Neural crest cell (in vitro differentiated cells): ENCODE results near the gene SGTA. TPM values are rescaled to one million over a fixed set of nuclear protein-coding genes. Genes with fewer than 3 reads are reported as not detected.

Experiments
- DNase-seq: peaks from one replicate; pipeline ENCODE4 v3.0.0; 2021; ENCODE audit warnings: low read depth, mixed read lengths, low spot score
- H3K27ac Mint-ChIP-seq: one replicate; pipeline ENCODE4 v1.8.0; 2021; ENCODE audit warnings: mild to moderate bottlenecking, mixed read lengths; ENCODE audit not compliant: unreplicated experiment
- H3K27me3 Mint-ChIP-seq: 2 replicates; pipeline ENCODE4 v1.8.0; 2021; ENCODE audit warnings: low read depth, mild to moderate bottlenecking, mixed read lengths
- H3K36me3 Mint-ChIP-seq: 2 replicates; pipeline ENCODE4 v1.8.0; 2021; ENCODE audit warnings: low read depth, mild to moderate bottlenecking, mixed read lengths
- H3K4me1 Mint-ChIP-seq: 2 replicates; pipeline ENCODE4 v1.8.0; 2021; ENCODE audit warnings: mixed read lengths
- H3K4me3 Mint-ChIP-seq: one replicate; pipeline ENCODE4 v1.8.0; 2021; ENCODE audit warnings: mild to moderate bottlenecking, mixed read lengths
- H3K9me3 Mint-ChIP-seq: 2 replicates; pipeline ENCODE4 v1.8.0; 2021; ENCODE audit warnings: mixed read lengths
- total RNA-seq: library from RNA; stranded (reverse); gene quantifications from 2 replicates; pipeline ENCODE4 v1.2.1, GENCODE V29; 2021
- TF ChIP-seq, protein P1 (sequence below): fragments of 200-600 bp; sonication (generic); conservative IDR thresholded peaks from 2 replicates; pipeline ENCODE4 v1.5.0; 2021; ENCODE audit warnings: antibody characterized with exemption, mild to moderate bottlenecking

The SGTA gene
- total RNA-seq, 1 donor from 2014 or later = 89.9 TPM

GRCh38 chr19:2815191-2815614, 32.1 kb upstream of the SGTA start:
- no peaks in the 10 kb centered on the region for H3K9me3 Mint-ChIP-seq
- no peak overlapping the region for H3K4me3 Mint-ChIP-seq
- H3K4me1 Mint-ChIP-seq = peaks cover 3% of the 10 kb centered on the region
- no peaks in the 10 kb centered on the region for H3K27me3 Mint-ChIP-seq
- H3K36me3 Mint-ChIP-seq = peaks cover 3% of the 10 kb centered on the region
- no peak overlapping the region for H3K27ac Mint-ChIP-seq
- DNase-seq = no peak
- TF ChIP-seq, protein P1, sequence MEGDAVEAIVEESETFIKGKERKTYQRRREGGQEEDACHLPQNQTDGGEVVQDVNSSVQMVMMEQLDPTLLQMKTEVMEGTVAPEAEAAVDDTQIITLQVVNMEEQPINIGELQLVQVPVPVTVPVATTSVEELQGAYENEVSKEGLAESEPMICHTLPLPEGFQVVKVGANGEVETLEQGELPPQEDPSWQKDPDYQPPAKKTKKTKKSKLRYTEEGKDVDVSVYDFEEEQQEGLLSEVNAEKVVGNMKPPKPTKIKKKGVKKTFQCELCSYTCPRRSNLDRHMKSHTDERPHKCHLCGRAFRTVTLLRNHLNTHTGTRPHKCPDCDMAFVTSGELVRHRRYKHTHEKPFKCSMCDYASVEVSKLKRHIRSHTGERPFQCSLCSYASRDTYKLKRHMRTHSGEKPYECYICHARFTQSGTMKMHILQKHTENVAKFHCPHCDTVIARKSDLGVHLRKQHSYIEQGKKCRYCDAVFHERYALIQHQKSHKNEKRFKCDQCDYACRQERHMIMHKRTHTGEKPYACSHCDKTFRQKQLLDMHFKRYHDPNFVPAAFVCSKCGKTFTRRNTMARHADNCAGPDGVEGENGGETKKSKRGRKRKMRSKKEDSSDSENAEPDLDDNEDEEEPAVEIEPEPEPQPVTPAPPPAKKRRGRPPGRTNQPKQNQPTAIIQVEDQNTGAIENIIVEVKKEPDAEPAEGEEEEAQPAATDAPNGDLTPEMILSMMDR = no peak

GRCh38 chr19:2814426-2814825, 31.4 kb upstream of the SGTA start:
- no peak for DNase-seq
- Mint-ChIP-seq H3K27ac (no peak overlapping the region), H3K27me3 (no peaks in the 10 kb centered on the region), H3K36me3 (peaks cover 3% of the 10 kb centered on the region), H3K4me1 (peaks cover 3% of the 10 kb centered on the region), H3K4me3 (peak overlapping the region; percentile 49), H3K9me3 (no peaks in the 10 kb centered on the region)
- TF ChIP-seq, protein P1 = no peak

- peaks cover 6% of the 10 kb centered on the region for H3K36me3 Mint-ChIP-seq
- H3K27me3 Mint-ChIP-seq = no peaks in the 10 kb centered on the region
- H3K9me3 Mint-ChIP-seq = no peaks in the 10 kb centered on the region
- H3K4me1 Mint-ChIP-seq = peaks cover 3% of the 10 kb centered on the region
- no peak overlapping the region for H3K27ac Mint-ChIP-seq
- TF ChIP-seq, protein P1 = no peak
- no peak overlapping the region for H3K4me3 Mint-ChIP-seq
- no peak for DNase-seq
Observed at GRCh38 chr19:2813235-2814160, 30.4 kb upstream of the SGTA start.

DNA sequence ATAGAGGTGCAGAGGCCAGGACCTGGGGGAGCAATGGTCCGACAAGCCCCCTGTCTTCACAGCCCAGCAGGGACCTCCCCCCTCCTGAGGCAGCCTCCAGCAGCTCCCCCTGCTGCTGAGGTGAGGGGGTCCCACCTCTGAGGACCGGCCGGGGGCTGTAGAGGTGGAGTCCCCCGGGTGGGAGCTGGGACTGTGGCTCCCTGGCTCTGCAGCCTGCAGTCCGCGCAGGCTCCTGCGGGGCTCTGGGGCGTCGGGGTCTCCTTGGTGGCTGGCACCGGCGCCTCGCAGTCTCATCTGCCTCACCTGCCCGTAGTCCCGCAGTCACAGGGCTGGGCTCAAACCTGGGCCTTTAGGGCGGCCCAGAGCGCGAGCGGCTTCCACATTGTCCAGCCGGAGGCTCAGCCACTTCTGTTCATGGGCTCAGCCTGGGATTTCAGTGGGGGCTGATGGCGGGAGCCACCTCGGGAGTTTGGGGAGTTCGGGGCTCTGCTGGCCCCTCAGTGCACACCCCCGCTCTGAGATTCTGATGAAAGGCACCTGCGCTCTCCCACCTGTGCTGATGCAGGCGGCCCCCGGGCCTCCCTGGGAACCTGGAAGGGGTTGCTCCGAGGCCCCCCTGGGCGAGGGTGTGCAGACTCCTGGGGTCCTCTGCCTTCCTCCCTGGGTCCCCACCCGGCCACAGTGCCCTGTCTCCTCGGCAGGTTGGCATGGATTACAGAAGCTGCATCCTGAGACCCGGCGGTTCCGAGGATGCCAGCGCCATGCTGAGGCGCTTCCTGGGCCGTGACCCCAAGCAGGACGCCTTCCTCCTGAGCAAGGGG, 29.6 kb upstream of the SGTA start:
- no peak overlapping the region for H3K27ac Mint-ChIP-seq
- TF ChIP-seq, protein P1 = no peak
- no peak overlapping the region for H3K4me3 Mint-ChIP-seq
- peaks cover 3% of the 10 kb centered on the region for H3K4me1 Mint-ChIP-seq
- no peak for DNase-seq
- H3K9me3 Mint-ChIP-seq = no peaks in the 10 kb centered on the region
- H3K27me3 Mint-ChIP-seq = no peaks in the 10 kb centered on the region
- H3K36me3 Mint-ChIP-seq = peaks cover 6% of the 10 kb centered on the region

DNA sequence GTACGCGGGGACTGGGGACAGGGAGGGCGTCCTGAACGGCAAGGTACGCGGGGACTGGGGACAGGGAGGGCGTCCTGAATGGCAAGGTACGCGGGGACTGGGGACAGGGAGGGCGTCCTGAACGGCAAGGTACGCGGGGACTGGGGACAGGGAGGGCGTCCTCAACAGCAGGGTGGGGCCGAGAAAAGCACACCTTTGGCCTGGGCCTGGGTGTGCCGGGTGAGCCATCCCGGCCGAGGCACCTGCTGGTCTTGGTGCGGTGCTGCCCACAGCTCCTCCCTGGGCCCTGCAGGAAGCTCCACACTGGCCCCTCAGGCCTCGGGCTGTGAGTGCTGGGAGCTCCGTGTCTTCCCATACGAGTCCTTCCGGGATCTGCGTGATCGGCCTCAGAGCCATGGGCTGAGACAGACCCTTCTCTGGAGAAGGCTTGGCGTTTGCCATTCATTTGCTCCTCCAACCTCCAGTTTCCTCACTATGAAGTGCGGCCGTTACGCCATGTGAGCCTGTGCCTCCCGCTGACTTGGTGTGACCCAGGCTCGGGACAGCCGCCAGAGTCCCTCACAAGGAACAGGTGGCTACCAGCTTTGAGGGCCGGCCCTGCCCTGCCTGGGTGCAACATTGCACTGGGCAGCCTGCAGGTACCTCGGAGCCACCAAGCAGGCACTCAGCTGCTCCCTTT, 28.8 kb upstream of the SGTA start:
- Mint-ChIP-seq H3K9me3 (no peaks in the 10 kb centered on the region), H3K4me1 (no peaks in the 10 kb centered on the region), H3K36me3 (peaks cover 3% of the 10 kb centered on the region), H3K4me3 (no peak overlapping the region), H3K27me3 (no peaks in the 10 kb centered on the region), H3K27ac (no peak overlapping the region)
- DNase-seq = no peak
- TF ChIP-seq, protein P1 = no peak
